Fibroblast of peridontal ligament (primary cell): ENCODE measurements around the gene RNF150.
A peak's percentile ranks its signal among the peaks of the same experiment; 100 is the strongest.

Source experiments
- DNase-seq: peaks from one replicate; pipeline ENCODE4 v3.0.0-alpha.2; 2010; ENCODE audit errors: extremely low read depth

The RNF150 gene

GRCh38 chr4:140982613-140983340 lies 150.5 kb downstream of the RNF150 start:
- DNase-seq: no peak

GRCh38 chr4:140980426-140981200 lies 152.7 kb downstream of the RNF150 start:
- DNase-seq: no peak

GRCh38 chr4:140976768-140977167 lies 156.5 kb downstream of the RNF150 start:
- no peak for DNase-seq

GRCh38 chr4:140971077-140971792 lies 162.0 kb downstream of the RNF150 start:
- DNase-seq: no peak

- DNase-seq: no peak
Measured at GRCh38 chr4:140969296-140969695, 164.0 kb downstream of the RNF150 start.

GRCh38 chr4:140968371-140968770 lies 164.9 kb downstream of the RNF150 start:
- peak; percentile 78 for DNase-seq

- DNase-seq: no peak
Measured at GRCh38 chr4:140963883-140964282, 169.4 kb downstream of the RNF150 start.

- peak; percentile 73 for DNase-seq
Measured at GRCh38 chr4:140955641-140956040, 177.6 kb downstream of the RNF150 start.

- peak; percentile 78 for DNase-seq
Measured at GRCh38 chr4:140952717-140953116, 180.6 kb downstream of the RNF150 start.

GRCh38 chr4:140947506-140947905 lies 185.8 kb downstream of the RNF150 start:
- peak; percentile 23 for DNase-seq

GRCh38 chr4:140945106-140945505 lies 188.2 kb downstream of the RNF150 start:
- no peak for DNase-seq

- DNase-seq: peak; percentile 58
Measured at GRCh38 chr4:140944572-140944971, 188.7 kb downstream of the RNF150 start.

GRCh38 chr4:140944199-140944515 lies 189.1 kb downstream of the RNF150 start:
- DNase-seq: peak; percentile 56

GRCh38 chr4:140943486-140944198 lies 189.6 kb downstream of the RNF150 start:
- peak; percentile 80 for DNase-seq

GRCh38 chr4:140940589-140940988 lies 192.7 kb downstream of the RNF150 start:
- DNase-seq: no peak

GRCh38 chr4:140937866-140938265 lies 195.4 kb downstream of the RNF150 start:
- peak; percentile 88 for DNase-seq

GRCh38 chr4:140935254-140935653 lies 198.0 kb downstream of the RNF150 start:
- DNase-seq: peak; percentile 40

- DNase-seq: no peak
Measured at GRCh38 chr4:140932501-140933045, 200.7 kb downstream of the RNF150 start.

- DNase-seq: no peak
Measured at GRCh38 chr4:140931911-140932310, 201.4 kb downstream of the RNF150 start.

- no peak for DNase-seq
Measured at GRCh38 chr4:140930557-140930956, 202.7 kb downstream of the RNF150 start.

GRCh38 chr4:140930011-140930410 lies 203.3 kb downstream of the RNF150 start:
- no peak for DNase-seq

GRCh38 chr4:140928880-140929279 lies 204.4 kb downstream of the RNF150 start:
- DNase-seq: no peak
